Activated naive CD8-positive, alpha-beta T cell treated with anti-CD3 and anti-CD28 coated beads, Interleukin-2, amount 50 U/mL, for 24 hours (primary cell): ENCODE measurements around the gene PRSS38.

ENCODE experiments used
- ATAC-seq: fragments of 150-1000 bp; cut with Tn5 transposase; one replicate; pipeline ENCODE4 v1.10.0; 2021
- DNase-seq: peaks from one replicate; pipeline ENCODE4 v3.0.0; 2021
- H3K27ac Mint-ChIP-seq: one replicate; pipeline ENCODE4 v1.8.0; 2021; ENCODE audit warnings: mild to moderate bottlenecking, mixed read lengths
- H3K27me3 Mint-ChIP-seq: one replicate; pipeline ENCODE4 v1.8.0; 2021; ENCODE audit warnings: mixed read lengths
- H3K36me3 Mint-ChIP-seq: one replicate; pipeline ENCODE4 v1.8.0; 2021; ENCODE audit warnings: low read depth, mixed read lengths
- H3K4me1 Mint-ChIP-seq: one replicate; pipeline ENCODE4 v1.8.0; 2021; ENCODE audit warnings: mixed read lengths
- H3K4me3 Mint-ChIP-seq: one replicate; pipeline ENCODE4 v1.8.0; 2021; ENCODE audit warnings: mild to moderate bottlenecking, moderate library complexity, mixed read lengths
- H3K9me3 Mint-ChIP-seq: one replicate; pipeline ENCODE4 v1.8.0; 2021; ENCODE audit warnings: mixed read lengths

Gene PRSS38

GRCh38 chr1:227815468-227816409, at the start of gene PRSS38:
TSS of gene PRSS38 (plus strand) at chr1:227815675. CDS start at chr1:227815717, 42 bp downstream.
- Mint-ChIP-seq H3K27me3 (no peaks in the 10 kb centered on the region), H3K4me3 (no peak within 1 kb of the TSS), H3K36me3 (peaks cover 13% of the 10 kb centered on the region), H3K4me1 (no peaks in the 10 kb centered on the region), H3K9me3 (peaks cover 21% of the 10 kb centered on the region), H3K27ac (no peak within 1 kb of the TSS)
- ATAC-seq (no peak), DNase-seq (no peak)

- Mint-ChIP-seq H3K36me3 (peaks cover 22% of the 10 kb centered on the region), H3K4me1 (peaks cover 60% of the 10 kb centered on the region), H3K27ac (no peak overlapping the region), H3K9me3 (no peaks in the 10 kb centered on the region), H3K4me3 (peak overlapping the region; percentile 8), H3K27me3 (no peaks in the 10 kb centered on the region)
- DNase-seq (peak; percentile 70), ATAC-seq (peak; percentile 82)
These were observed 49.4 kb upstream of the PRSS38 start for GRCh38 chr1:227766015-227766634.

DNA sequence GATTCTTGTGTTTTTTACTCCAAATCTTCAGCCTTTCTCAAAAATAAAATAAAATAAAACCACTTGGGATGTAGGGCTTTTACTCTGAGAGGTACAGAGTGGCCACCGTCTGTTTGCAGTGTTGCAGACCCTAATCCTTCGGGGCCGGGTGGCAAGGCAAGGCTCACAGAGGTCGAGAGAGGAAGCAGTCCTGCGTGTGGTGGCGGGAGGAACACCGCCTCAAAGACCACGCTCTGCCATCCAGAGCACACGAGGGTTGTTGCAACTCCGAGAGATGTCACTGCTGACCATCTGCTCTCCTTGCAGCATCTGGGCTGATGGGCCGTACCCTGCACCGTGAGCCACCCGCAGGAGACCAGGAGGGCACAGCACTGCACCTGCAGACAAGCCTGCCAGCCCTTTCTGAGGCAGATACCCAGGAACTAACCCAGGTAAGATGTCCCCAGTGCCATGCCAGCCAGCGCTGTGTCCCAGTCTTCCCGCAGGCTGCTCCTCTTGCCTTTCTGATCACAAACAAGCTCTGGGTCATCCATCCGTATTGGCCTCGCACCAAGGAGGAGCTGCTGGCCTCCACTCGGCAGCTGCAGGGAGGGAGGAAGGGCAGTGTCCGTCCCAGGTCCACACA, 48.7 kb upstream of the PRSS38 start:
- ATAC-seq (no peak), DNase-seq (no peak)
- Mint-ChIP-seq H3K4me1 (peaks cover 54% of the 10 kb centered on the region), H3K27ac (no peak overlapping the region), H3K4me3 (peak overlapping the region; percentile 8), H3K9me3 (no peaks in the 10 kb centered on the region), H3K36me3 (peaks cover 18% of the 10 kb centered on the region), H3K27me3 (no peaks in the 10 kb centered on the region)

GRCh38 chr1:227767401-227768124, 47.9 kb upstream of the PRSS38 start:
- Mint-ChIP-seq H3K27ac (no peak overlapping the region), H3K36me3 (peaks cover 20% of the 10 kb centered on the region), H3K4me1 (peaks cover 52% of the 10 kb centered on the region), H3K9me3 (no peaks in the 10 kb centered on the region), H3K4me3 (no peak overlapping the region), H3K27me3 (no peaks in the 10 kb centered on the region)
- DNase-seq: no peak
- ATAC-seq: no peak

GRCh38 chr1:227768125-227768439, 47.4 kb upstream of the PRSS38 start:
- Mint-ChIP-seq H3K27me3 (no peaks in the 10 kb centered on the region), H3K9me3 (no peaks in the 10 kb centered on the region), H3K36me3 (peaks cover 20% of the 10 kb centered on the region), H3K4me1 (peaks cover 51% of the 10 kb centered on the region), H3K27ac (no peak overlapping the region), H3K4me3 (no peak overlapping the region)
- no peak for DNase-seq
- no peak for ATAC-seq

- Mint-ChIP-seq H3K27ac (no peak overlapping the region), H3K4me3 (no peak overlapping the region), H3K9me3 (no peaks in the 10 kb centered on the region), H3K4me1 (peaks cover 53% of the 10 kb centered on the region), H3K36me3 (peaks cover 20% of the 10 kb centered on the region), H3K27me3 (no peaks in the 10 kb centered on the region)
- ATAC-seq (no peak), DNase-seq (no peak)
These were observed 46.8 kb upstream of the PRSS38 start for GRCh38 chr1:227768640-227769039.

GRCh38 chr1:227769047-227769935, 46.2 kb upstream of the PRSS38 start:
- Mint-ChIP-seq H3K9me3 (no peaks in the 10 kb centered on the region), H3K36me3 (peaks cover 18% of the 10 kb centered on the region), H3K27ac (no peak overlapping the region), H3K27me3 (no peaks in the 10 kb centered on the region), H3K4me3 (no peak overlapping the region), H3K4me1 (peaks cover 53% of the 10 kb centered on the region)
- DNase-seq (no peak), ATAC-seq (no peak)

DNA sequence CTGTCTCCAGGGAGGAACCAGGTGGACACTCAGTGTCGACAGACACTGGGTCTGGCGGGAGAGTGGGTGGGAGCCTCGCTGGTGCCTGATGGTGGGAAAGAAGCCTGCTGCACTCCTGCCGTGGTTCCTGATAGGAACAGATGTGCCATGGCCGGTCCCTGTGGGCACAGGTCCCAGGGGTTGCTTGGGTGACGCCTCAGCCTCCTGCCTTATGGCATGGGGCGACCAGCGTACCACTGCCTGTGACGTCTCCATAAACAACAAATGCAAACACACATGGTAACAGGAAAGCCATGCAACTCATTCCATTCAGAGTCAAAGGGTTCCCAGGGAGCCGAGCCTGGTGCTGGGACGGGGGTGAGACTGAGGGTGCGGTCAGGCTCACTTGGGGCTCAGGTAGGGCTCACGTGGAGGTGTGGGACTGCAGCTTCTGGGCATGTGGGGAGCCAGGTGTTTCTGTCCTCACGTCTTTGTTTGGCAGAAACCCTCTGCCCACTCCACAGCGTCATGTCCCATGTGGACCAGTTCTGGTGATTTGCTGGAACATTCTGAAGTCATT, 45.5 kb upstream of the PRSS38 start:
- ATAC-seq: no peak
- no peaks in the 10 kb centered on the region for H3K27me3 Mint-ChIP-seq
- peaks cover 50% of the 10 kb centered on the region for H3K4me1 Mint-ChIP-seq
- DNase-seq: no peak
- H3K36me3 Mint-ChIP-seq: peaks cover 17% of the 10 kb centered on the region
- no peaks in the 10 kb centered on the region for H3K9me3 Mint-ChIP-seq
- H3K4me3 Mint-ChIP-seq: no peak overlapping the region
- H3K27ac Mint-ChIP-seq: no peak overlapping the region

GRCh38 chr1:227770812-227771211, 44.7 kb upstream of the PRSS38 start:
- Mint-ChIP-seq H3K27me3 (no peaks in the 10 kb centered on the region), H3K36me3 (peaks cover 17% of the 10 kb centered on the region), H3K27ac (no peak overlapping the region), H3K4me1 (peaks cover 42% of the 10 kb centered on the region), H3K9me3 (no peaks in the 10 kb centered on the region), H3K4me3 (no peak overlapping the region)
- ATAC-seq (no peak), DNase-seq (no peak)

DNA sequence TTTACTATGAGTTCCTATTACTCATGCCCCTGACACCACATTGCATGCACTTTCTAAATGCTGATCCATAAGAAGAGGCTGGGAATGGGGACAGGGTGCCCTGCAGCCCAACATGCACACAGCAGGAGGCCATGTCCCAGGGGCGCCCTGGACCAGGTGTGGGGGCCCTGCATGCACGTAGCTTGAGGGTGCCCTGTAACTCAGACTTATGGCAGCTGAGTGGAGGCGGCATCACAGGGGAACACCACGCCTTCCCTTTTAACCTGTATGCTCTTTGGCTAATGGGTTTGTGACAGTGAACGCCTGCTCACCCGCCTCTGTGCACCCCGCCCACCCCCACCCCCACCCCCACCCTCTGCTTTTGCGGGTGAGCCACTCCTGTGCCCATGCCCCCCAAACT, 44.1 kb upstream of the PRSS38 start:
- no peak overlapping the region for H3K4me3 Mint-ChIP-seq
- DNase-seq (no peak), ATAC-seq (no peak)
- peaks cover 17% of the 10 kb centered on the region for H3K36me3 Mint-ChIP-seq
- H3K27me3 Mint-ChIP-seq: no peaks in the 10 kb centered on the region
- no peaks in the 10 kb centered on the region for H3K9me3 Mint-ChIP-seq
- H3K27ac Mint-ChIP-seq: no peak overlapping the region
- H3K4me1 Mint-ChIP-seq: peaks cover 37% of the 10 kb centered on the region

DNA sequence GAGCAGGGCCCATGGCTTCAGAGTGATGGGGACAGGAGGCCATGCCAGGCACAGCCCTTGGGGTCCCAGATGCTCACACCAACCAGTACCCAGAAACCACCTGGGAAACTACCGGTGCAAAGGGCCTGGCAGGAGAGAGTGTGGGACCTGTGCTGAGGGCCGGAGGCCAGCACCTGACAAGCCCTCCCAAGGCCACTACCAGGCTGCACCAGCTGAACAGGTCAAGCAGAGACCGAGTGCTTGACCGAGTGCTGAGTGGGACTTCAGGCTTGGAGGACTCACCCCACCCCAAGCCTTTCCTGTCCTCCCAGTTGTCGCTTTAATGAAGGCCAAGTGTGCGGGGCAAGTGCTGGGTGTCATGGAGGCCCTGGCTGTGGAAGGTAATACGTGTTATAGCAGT, 43.7 kb upstream of the PRSS38 start:
- H3K27me3 Mint-ChIP-seq: no peaks in the 10 kb centered on the region
- H3K9me3 Mint-ChIP-seq: no peaks in the 10 kb centered on the region
- ATAC-seq (no peak), DNase-seq (no peak)
- no peak overlapping the region for H3K27ac Mint-ChIP-seq
- H3K4me1 Mint-ChIP-seq: peaks cover 32% of the 10 kb centered on the region
- peaks cover 17% of the 10 kb centered on the region for H3K36me3 Mint-ChIP-seq
- no peak overlapping the region for H3K4me3 Mint-ChIP-seq

DNA sequence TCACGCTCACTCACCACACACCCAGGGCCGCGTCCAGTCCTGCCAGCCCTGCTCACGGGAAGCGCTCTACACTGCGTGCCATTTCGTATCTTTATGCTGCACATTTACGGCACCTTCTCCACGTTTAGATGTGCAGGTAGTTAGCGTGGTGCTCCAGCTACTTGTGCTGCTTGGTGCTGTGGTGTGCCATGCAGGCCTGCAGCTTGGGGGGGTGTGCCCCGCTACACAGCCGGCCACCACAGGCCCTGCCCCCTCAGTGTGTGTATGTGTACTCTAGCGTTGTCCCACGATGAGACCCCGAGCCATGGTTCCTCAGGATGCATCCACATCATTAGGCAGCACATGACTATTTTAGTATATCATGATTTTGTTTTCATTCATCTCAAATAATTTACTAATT, 41.9 kb upstream of the PRSS38 start:
- no peak overlapping the region for H3K27ac Mint-ChIP-seq
- ATAC-seq (no peak), DNase-seq (no peak)
- H3K9me3 Mint-ChIP-seq: no peaks in the 10 kb centered on the region
- H3K27me3 Mint-ChIP-seq: no peaks in the 10 kb centered on the region
- peaks cover 23% of the 10 kb centered on the region for H3K4me1 Mint-ChIP-seq
- peaks cover 8% of the 10 kb centered on the region for H3K36me3 Mint-ChIP-seq
- no peak overlapping the region for H3K4me3 Mint-ChIP-seq

GRCh38 chr1:227774051-227774731, 41.3 kb upstream of the PRSS38 start:
- no peak for DNase-seq
- Mint-ChIP-seq H3K9me3 (no peaks in the 10 kb centered on the region), H3K27me3 (no peaks in the 10 kb centered on the region), H3K36me3 (peaks cover 7% of the 10 kb centered on the region), H3K27ac (no peak overlapping the region), H3K4me3 (no peak overlapping the region), H3K4me1 (peaks cover 23% of the 10 kb centered on the region)
- peak; percentile 63 for ATAC-seq
